DMS 273 treated with DMSO at 0.1 percent for 48 hours (cell line): ENCODE results near the gene ATP8B3.

Experiments used
- DNase-seq: peaks from one replicate; lab custom pipeline; 2025; lab: John Stamatoyannopoulos, UW

ATP8B3 gene

GRCh38 chr19:1851654-1852580, 39.8 kb upstream of the ATP8B3 start:
- no peak for DNase-seq

- no peak for DNase-seq
Measured at GRCh38 chr19:1850809-1851653, 39.0 kb upstream of the ATP8B3 start.

GRCh38 chr19:1849886-1850398, 37.9 kb upstream of the ATP8B3 start:
- DNase-seq, result no peak

- no peak for DNase-seq
Measured at GRCh38 chr19:1849132-1849474, 37.0 kb upstream of the ATP8B3 start.

GRCh38 chr19:1848399-1849131, 36.5 kb upstream of the ATP8B3 start, which contains the start of gene REXO1:
Gene REXO1, minus strand, starts transcription at chr19:1848483. Its CDS starts 125 bp downstream, at chr19:1848358.
- peak; percentile 85 for DNase-seq

GRCh38 chr19:1847684-1848398, 35.8 kb upstream of the ATP8B3 start:
- DNase-seq, result no peak

GRCh38 chr19:1847348-1847683, 35.2 kb upstream of the ATP8B3 start:
- no peak for DNase-seq

GRCh38 chr19:1846517-1847204, 34.6 kb upstream of the ATP8B3 start:
- no peak for DNase-seq

GRCh38 chr19:1845642-1846041, 33.6 kb upstream of the ATP8B3 start:
- DNase-seq, result no peak

- no peak for DNase-seq
Measured at GRCh38 chr19:1845125-1845515, 33.0 kb upstream of the ATP8B3 start.

- no peak for DNase-seq
Measured at GRCh38 chr19:1844513-1845124, 32.5 kb upstream of the ATP8B3 start.

GRCh38 chr19:1843646-1844394, 31.7 kb upstream of the ATP8B3 start:
- DNase-seq, result no peak

- no peak for DNase-seq
Measured at GRCh38 chr19:1843116-1843515, 31.0 kb upstream of the ATP8B3 start.

- no peak for DNase-seq
Measured at GRCh38 chr19:1841209-1841924, 29.3 kb upstream of the ATP8B3 start.

GRCh38 chr19:1840541-1841115, 28.6 kb upstream of the ATP8B3 start:
- no peak for DNase-seq

GRCh38 chr19:1839658-1840540, 27.8 kb upstream of the ATP8B3 start:
- DNase-seq, result no peak

GRCh38 chr19:1837625-1838105, 25.6 kb upstream of the ATP8B3 start:
- DNase-seq, result no peak

- no peak for DNase-seq
Measured at GRCh38 chr19:1837222-1837565, 25.1 kb upstream of the ATP8B3 start.
